GM21717 (cell line): Measurements from ENCODE around the gene ADAM30.

Experiments
- ATAC-seq: cut with Tn5 transposase; IDR thresholded peaks from one replicate; pipeline ENCODE4 v1.9.1; 2021; ENCODE audit warnings: mild to moderate bottlenecking, moderate library complexity; ENCODE audit not compliant: unreplicated experiment

ADAM30 gene

DNA sequence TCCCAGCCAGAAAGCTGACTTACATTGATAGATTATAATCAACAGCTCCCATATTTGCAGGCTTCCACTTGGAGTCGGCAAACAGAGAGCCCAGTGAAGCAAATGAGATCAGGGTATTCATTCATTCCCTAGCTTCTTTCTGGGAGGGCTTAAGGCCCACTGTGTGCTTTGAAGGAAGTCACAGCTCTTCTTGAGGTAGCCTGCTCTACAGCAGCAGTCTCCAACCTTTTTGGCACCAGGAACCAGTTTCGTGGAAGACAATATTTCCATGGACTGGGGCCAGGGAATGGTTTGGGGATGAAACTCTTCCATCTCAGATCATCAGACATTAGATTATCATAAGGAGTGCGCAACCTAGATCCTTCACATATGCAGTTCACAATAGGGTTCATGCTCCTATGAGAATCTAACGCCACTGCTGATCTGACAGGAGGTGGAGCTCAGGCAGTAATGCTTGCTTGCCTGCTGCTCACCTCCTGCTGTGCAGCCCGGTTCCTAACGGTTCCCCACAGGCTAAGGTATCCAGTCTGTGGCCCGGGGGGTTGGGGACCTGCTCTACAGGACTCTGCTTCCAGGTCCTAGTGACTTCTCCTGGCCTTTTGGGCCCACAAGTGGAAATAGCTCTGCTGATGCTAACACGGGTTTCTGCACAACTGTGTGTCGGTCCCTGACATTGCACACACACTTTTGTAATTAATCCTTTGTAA is 13.7 kb upstream of the ADAM30 start:
- ATAC-seq, result no peak

- no peak for ATAC-seq
These were observed 12.3 kb upstream of the ADAM30 start for GRCh38 chr1:119908661-119909060.

DNA sequence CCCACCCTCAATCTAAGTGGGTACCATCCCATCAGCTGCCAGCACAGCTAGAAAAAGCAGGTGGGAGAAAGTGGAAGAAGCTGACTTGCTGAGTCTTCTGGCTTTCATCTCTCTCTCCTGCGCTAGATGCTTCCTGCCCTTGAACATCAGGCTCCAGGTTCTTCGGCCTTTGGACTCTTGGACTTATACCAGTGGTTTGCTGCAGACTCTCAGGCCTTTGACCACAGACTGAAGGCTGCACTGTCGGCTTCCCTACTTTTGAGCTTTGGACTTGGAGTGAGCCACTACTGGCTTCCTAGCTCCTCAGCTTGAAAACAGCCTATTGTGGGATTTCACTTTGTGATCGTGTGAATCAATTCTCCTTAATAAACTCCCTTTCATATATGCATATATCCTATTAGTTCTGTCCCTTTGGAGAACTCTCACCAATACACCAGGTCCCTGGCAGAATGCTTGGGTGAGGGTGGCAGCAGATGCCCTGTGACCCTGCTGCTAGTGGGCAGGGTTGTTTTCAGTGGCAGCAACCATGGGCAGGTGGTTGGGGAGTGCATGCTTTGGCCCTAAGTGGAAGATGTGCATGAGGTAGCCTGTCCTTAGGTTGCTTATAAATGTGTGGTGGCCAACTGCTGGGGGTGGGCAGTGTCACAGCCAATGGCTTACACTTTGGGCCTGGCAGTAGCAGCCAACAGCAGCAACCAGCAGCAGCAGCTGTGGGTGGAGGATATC is 10.8 kb upstream of the ADAM30 start:
- ATAC-seq, result no peak

- no peak for ATAC-seq
These were observed 7.1 kb upstream of the ADAM30 start for GRCh38 chr1:119903443-119903835.

DNA sequence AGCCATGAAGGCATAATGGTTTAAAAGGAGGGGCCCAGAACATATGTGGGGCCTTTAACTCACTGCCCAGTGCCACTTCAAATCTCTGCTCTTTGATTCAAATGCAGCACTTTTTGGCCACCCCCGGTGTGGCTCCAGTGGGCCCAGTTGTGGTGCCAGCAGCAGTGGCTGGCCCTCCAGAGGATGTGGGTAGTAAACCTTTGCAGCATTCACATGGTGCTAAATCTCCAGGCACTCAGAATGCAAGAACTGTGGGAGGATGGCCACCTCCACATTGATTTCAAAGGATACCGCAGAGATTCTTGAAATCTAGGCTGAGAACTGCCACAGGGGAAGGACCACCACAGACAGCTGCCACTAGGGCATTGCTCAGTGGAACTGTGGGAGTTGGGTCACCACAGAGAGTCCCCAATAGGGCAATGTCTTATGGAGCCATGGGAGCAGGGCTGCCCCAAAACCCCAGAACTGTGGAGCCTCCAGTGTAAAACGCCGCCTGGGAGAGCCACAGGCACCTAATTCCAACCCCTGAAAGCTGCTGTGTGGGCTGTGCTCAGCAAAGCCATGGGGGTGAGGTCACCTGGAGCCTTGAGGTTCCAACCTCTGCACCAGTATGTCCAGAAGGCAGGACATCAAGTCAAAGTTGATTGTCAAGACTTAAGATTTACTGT is 6.6 kb upstream of the ADAM30 start:
- no peak for ATAC-seq

GRCh38 chr1:119898981-119899720 is 2.8 kb upstream of the ADAM30 start:
- ATAC-seq, result no peak

- no peak for ATAC-seq
These were observed 2.2 kb upstream of the ADAM30 start for GRCh38 chr1:119898530-119898929.

DNA sequence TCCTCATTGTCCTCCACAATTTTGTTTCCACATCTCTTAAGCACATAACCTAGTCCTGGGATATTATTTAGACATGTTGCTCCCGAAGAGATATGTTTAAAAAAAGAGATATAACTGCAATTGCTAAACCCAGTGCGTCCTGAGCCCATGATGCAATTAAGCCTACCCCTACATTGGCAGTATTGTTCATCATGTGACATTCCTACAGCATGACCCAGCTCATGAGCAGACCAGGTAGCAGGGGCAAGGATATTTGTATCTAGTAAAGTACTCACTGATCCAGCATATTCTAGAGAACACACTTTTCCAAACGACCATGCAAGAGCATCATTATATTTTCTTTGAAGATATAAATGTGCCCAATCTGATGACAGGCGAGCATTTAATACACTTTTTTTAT is 1.2 kb downstream of the ADAM30 start:
- no peak for ATAC-seq

- no peak for ATAC-seq
These were observed 2.3 kb downstream of the ADAM30 start for GRCh38 chr1:119893827-119894700.

- ATAC-seq, result no peak
These were observed 3.0 kb downstream of the ADAM30 start for GRCh38 chr1:119893238-119893791.

DNA sequence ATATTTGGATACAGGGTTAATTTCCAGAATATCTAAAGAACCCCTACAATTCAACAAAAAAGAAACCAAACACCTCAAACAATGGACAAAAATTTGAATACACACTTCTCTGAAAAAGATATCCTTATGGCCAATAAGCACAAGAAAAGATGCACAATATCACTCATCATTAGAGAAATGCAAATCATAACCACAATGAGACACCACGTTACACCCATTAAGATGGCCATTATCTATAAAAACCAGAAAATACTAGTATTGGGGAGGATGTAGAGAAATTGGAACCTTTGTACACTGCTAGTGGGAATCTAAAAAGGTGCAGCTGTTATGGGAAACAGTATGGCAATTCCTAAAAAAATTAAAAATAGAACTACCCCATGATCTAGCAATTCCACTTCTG is 4.9 kb downstream of the ADAM30 start:
- no peak for ATAC-seq

DNA sequence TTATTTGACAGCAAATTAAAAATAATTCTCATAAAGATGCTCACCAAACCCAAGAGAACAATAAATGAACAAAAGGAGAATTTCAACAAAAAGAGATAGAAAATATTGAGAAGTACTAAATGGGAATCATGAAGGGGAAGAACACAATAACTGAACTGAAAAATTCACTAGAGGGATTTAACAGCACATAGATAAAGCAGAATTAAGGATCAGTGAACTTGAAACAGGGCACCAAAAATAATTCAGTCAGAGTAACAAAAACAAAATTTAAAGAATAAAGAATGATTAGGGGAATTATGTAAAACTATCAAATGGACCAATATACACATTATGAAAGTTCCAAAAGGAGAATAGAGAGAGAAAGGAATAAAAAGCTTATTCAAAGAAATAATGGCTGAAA is 7.8 kb downstream of the ADAM30 start:
- ATAC-seq, result no peak

DNA sequence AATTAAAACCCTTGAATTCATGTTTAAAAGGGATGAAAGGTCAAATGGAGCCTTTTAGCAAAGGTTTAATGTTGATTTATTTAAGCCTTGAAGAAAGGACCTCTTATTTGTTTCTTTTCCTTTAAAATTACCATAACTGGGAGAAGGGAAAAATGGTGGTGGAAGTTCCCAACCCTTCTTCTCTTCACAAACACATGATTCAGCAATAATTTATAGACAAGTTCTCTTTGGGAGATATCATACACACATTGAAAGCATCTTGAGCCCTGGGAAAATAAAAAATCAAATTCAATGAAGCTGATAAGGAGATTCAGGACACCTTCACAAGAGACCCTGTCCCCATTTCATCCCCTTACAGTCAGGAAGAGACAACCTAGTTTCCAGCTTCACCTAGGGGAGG is 8.9 kb downstream of the ADAM30 start:
- ATAC-seq, result no peak

GRCh38 chr1:119885903-119886783 is 10.2 kb downstream of the ADAM30 start:
- no peak for ATAC-seq

- no peak for ATAC-seq
These were observed 11.6 kb downstream of the ADAM30 start for GRCh38 chr1:119884711-119885110.

- no peak for ATAC-seq
These were observed 12.5 kb downstream of the ADAM30 start for GRCh38 chr1:119883826-119884225.

GRCh38 chr1:119882132-119883049 is 13.9 kb downstream of the ADAM30 start:
- ATAC-seq, result no peak
